MM.1S (cell line): ENCODE measurements around the gene CLCA2.

ENCODE experiments used
- DNase-seq: peaks from one replicate; pipeline ENCODE4 v3.0.0-alpha.2; 2015
- H2AFZ ChIP-seq: fragments of 300-600 bp; sonication (generic); 2 replicates; pipeline ENCODE4 v1.6.0; 2016; ENCODE audit warnings: antibody characterized with exemption, low read length
- H3F3A ChIP-seq: fragments of 300-600 bp; sonication (generic); 2 replicates; pipeline ENCODE4 v1.6.1; 2016; ENCODE audit warnings: mild to moderate bottlenecking, antibody characterized with exemption, low read length, moderate library complexity, mixed read lengths; ENCODE audit not compliant: insufficient read depth
- H3K27ac ChIP-seq: fragments of 300-600 bp; sonication (generic); 2 replicates; pipeline ENCODE4 v1.5.1; 2016; ENCODE audit warnings: mild to moderate bottlenecking, low read length
- H3K27me3 ChIP-seq: fragments of 300-600 bp; sonication (generic); replicated peaks from 2 replicates; pipeline ENCODE4 v1.6.0; 2016; ENCODE audit warnings: low read length; ENCODE audit not compliant: insufficient read depth
- H3K36me3 ChIP-seq: fragments of 300-600 bp; sonication (generic); replicated peaks from 2 replicates; pipeline ENCODE4 v1.6.1; 2016; ENCODE audit warnings: mild to moderate bottlenecking, low read length, mixed read lengths; ENCODE audit not compliant: insufficient read depth
- H3K4me1 ChIP-seq: fragments of 300-600 bp; sonication (generic); 2 replicates; pipeline ENCODE4 v1.6.1; 2016; ENCODE audit warnings: low read length, mixed read lengths
- H3K4me2 ChIP-seq: fragments of 300-600 bp; sonication (generic); 2 replicates; pipeline ENCODE4 v1.6.0; 2016; ENCODE audit warnings: low read depth, low read length
- H3K4me3 ChIP-seq: fragments of 300-600 bp; sonication (generic); 2 replicates; pipeline ENCODE4 v1.5.1; 2016; ENCODE audit warnings: low read length, mixed read lengths
- H3K79me2 ChIP-seq: fragments of 300-600 bp; sonication (generic); 2 replicates; pipeline ENCODE4 v1.6.1; 2016; ENCODE audit warnings: mixed run types, low read length, mixed read lengths
- H3K9ac ChIP-seq: fragments of 300-600 bp; sonication (generic); 2 replicates; pipeline ENCODE4 v1.6.1; 2016; ENCODE audit warnings: low read length, mixed read lengths
- H3K9me2 ChIP-seq: fragments of 300-600 bp; sonication (generic); replicated peaks from 2 replicates; pipeline ENCODE4 v1.6.1; 2016; ENCODE audit warnings: mild to moderate bottlenecking, low read length, mixed read lengths; ENCODE audit not compliant: insufficient read depth
- H3K9me3 ChIP-seq: fragments of 300-600 bp; sonication (generic); replicated peaks from 2 replicates; pipeline ENCODE4 v1.6.1; 2016; ENCODE audit warnings: mild to moderate bottlenecking, low read length, mixed read lengths; ENCODE audit not compliant: insufficient read depth
- H4K20me1 ChIP-seq: fragments of 300-600 bp; sonication (generic); 2 replicates; pipeline ENCODE4 v1.6.1; 2016; ENCODE audit warnings: mild to moderate bottlenecking, low read length, moderate library complexity, mixed read lengths; ENCODE audit not compliant: insufficient read depth
- EZH2 ChIP-seq: fragments of 300-600 bp; sonication (generic); optimal IDR thresholded peaks from 2 replicates; pipeline ENCODE3; 2017; ENCODE audit warnings: low read depth, mild to moderate bottlenecking, antibody characterized with exemption, low read length, mixed read lengths
- EZH2phosphoT487 ChIP-seq: fragments of 300-600 bp; sonication (generic); IDR thresholded peaks from 2 replicates; pipeline ENCODE4 v1.6.1; 2018; ENCODE audit warnings: antibody characterized with exemption, low read length
- TF ChIP-seq, protein P1 (sequence below): fragments of 300-600 bp; sonication (generic); IDR thresholded peaks from 2 replicates; pipeline ENCODE4 v1.5.1; 2016; ENCODE audit warnings: antibody characterized with exemption, low read length, mixed read lengths

Gene CLCA2

GRCh38 chr1:86419277-86419903 lies 4.6 kb upstream of the CLCA2 start:
- Histone ChIP-seq H3K27ac (no peak overlapping the region), H3K4me3 (no peak overlapping the region), H3K4me1 (no peaks in the 10 kb centered on the region), H3K9ac (no peak overlapping the region), H3K9me3 (no peaks in the 10 kb centered on the region), H3K36me3 (no peaks in the 10 kb centered on the region), H3K79me2 (no peaks in the 10 kb centered on the region), H3K27me3 (no peaks in the 10 kb centered on the region), H3F3A (no peaks in the 10 kb centered on the region), H3K4me2 (no peak overlapping the region), H2AFZ (no peak overlapping the region), H3K9me2 (no peaks in the 10 kb centered on the region), H4K20me1 (no peaks in the 10 kb centered on the region)
- TF ChIP-seq, protein P1, sequence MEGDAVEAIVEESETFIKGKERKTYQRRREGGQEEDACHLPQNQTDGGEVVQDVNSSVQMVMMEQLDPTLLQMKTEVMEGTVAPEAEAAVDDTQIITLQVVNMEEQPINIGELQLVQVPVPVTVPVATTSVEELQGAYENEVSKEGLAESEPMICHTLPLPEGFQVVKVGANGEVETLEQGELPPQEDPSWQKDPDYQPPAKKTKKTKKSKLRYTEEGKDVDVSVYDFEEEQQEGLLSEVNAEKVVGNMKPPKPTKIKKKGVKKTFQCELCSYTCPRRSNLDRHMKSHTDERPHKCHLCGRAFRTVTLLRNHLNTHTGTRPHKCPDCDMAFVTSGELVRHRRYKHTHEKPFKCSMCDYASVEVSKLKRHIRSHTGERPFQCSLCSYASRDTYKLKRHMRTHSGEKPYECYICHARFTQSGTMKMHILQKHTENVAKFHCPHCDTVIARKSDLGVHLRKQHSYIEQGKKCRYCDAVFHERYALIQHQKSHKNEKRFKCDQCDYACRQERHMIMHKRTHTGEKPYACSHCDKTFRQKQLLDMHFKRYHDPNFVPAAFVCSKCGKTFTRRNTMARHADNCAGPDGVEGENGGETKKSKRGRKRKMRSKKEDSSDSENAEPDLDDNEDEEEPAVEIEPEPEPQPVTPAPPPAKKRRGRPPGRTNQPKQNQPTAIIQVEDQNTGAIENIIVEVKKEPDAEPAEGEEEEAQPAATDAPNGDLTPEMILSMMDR = peak; percentile 71
- TF ChIP-seq EZH2phosphoT487 = no peak
- DNase-seq = peak; percentile 61

DNA sequence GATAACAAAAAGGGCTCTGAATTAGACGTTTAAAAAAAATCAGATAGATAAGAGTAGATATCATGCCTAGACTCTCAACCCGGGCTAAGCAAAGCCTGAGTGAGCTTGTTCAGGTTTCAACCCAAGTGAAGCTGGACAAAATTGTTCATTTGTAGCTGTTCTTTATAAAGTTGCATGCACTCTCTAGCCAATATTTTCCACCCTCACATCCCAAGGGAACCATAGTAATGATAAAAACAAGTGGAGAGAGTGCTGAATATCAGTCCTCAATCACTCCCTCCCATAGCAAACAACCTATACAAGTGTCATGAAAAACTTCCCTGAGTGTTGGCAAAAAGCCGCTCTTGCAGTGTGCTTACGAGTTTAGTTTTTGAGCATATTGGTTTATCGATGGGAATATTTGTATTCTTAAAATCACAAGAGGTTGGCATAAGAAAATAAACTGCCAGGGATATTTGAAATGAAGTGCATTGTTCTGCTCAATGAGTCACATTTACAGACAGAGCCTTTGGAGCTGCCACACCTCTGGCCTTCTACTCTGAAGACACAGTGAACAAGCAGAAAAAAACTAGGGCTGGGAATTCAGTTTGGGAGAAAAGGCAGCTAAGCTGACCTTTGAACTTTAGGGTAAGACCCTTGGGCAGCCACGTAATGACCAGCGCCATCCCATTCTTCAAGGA lies 2.2 kb upstream of the CLCA2 start:
- TF ChIP-seq EZH2 (no peak), EZH2phosphoT487 (no peak)
- TF ChIP-seq, protein P1 = no peak
- H3K36me3 ChIP-seq = no peaks in the 10 kb centered on the region
- no peaks in the 10 kb centered on the region for H3K4me1 ChIP-seq
- H4K20me1 ChIP-seq = no peaks in the 10 kb centered on the region
- no peak overlapping the region for H3K9ac ChIP-seq
- H3K4me2 ChIP-seq = no peak overlapping the region
- H3K79me2 ChIP-seq = no peaks in the 10 kb centered on the region
- no peak overlapping the region for H2AFZ ChIP-seq
- H3K9me2 ChIP-seq = no peaks in the 10 kb centered on the region
- no peak for DNase-seq
- no peak overlapping the region for H3K27ac ChIP-seq
- no peaks in the 10 kb centered on the region for H3K27me3 ChIP-seq
- no peaks in the 10 kb centered on the region for H3K9me3 ChIP-seq
- H3K4me3 ChIP-seq = no peak overlapping the region
- H3F3A ChIP-seq = no peaks in the 10 kb centered on the region

GRCh38 chr1:86423473-86423872 lies 498 bp upstream of the CLCA2 start:
- Histone ChIP-seq H2AFZ (no peak overlapping the region), H3K27me3 (no peaks in the 10 kb centered on the region), H3K9me3 (no peaks in the 10 kb centered on the region), H3K9ac (no peak overlapping the region), H3K36me3 (no peaks in the 10 kb centered on the region), H3K4me3 (no peak overlapping the region), H3K4me1 (no peaks in the 10 kb centered on the region), H3K79me2 (no peaks in the 10 kb centered on the region), H3K9me2 (no peaks in the 10 kb centered on the region), H3F3A (no peaks in the 10 kb centered on the region), H3K4me2 (no peak overlapping the region), H4K20me1 (no peaks in the 10 kb centered on the region), H3K27ac (no peak overlapping the region)
- no peak for DNase-seq
- TF ChIP-seq, protein P1 = no peak
- TF ChIP-seq EZH2phosphoT487 (no peak), EZH2 (no peak)
